DOHH2 (cell line): ENCODE measurements around the gene FBXL17.
"Not testable (repeated sequence)": the region's sequence is repeated elsewhere in the genome, so short reads cannot be mapped to it uniquely, and the experiment has no call there.

Experiments
- EZH2phosphoT487 ChIP-seq: fragments of 200-600 bp; sonication (generic); IDR thresholded peaks from 2 replicates; pipeline ENCODE4 v1.6.1; 2017; ENCODE audit warnings: borderline replicate concordance, mild to moderate bottlenecking, antibody characterized with exemption, low read length, moderate library complexity, mixed read lengths
- TF ChIP-seq, protein P1 (sequence below): fragments of 200-600 bp; sonication (generic); IDR thresholded peaks from one replicate; pipeline ENCODE4 v1.5.1; 2014; ENCODE audit warnings: antibody characterized with exemption, mild to moderate bottlenecking, low read depth, low read length; ENCODE audit not compliant: poor library complexity, severe bottlenecking

DNA sequence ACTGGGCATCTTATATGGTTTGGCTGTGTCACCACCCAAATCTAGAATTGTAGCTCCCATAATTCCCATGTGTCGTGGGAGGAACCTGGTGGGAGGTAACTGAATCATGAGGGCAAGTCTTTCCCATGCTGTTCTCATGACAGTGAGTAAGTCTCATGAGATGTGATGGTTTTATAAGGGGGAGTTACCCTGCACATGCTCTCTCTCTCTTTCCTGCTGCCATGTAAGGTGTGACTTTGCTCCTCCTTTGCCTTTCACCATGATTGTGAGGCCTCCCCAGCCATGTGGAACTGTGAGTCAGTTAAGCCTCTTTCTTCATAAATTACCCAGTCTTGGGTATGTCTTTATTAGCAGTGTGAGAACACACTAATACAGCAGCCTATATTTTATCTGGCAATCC lies 229.0 kb downstream of the FBXL17 start:
- TF ChIP-seq, protein P1, sequence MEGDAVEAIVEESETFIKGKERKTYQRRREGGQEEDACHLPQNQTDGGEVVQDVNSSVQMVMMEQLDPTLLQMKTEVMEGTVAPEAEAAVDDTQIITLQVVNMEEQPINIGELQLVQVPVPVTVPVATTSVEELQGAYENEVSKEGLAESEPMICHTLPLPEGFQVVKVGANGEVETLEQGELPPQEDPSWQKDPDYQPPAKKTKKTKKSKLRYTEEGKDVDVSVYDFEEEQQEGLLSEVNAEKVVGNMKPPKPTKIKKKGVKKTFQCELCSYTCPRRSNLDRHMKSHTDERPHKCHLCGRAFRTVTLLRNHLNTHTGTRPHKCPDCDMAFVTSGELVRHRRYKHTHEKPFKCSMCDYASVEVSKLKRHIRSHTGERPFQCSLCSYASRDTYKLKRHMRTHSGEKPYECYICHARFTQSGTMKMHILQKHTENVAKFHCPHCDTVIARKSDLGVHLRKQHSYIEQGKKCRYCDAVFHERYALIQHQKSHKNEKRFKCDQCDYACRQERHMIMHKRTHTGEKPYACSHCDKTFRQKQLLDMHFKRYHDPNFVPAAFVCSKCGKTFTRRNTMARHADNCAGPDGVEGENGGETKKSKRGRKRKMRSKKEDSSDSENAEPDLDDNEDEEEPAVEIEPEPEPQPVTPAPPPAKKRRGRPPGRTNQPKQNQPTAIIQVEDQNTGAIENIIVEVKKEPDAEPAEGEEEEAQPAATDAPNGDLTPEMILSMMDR, result not testable (repeated sequence)
- TF ChIP-seq EZH2phosphoT487, result not testable (repeated sequence)
